ENCODE results near the gene WWC2.

The WWC2 gene

DNA sequence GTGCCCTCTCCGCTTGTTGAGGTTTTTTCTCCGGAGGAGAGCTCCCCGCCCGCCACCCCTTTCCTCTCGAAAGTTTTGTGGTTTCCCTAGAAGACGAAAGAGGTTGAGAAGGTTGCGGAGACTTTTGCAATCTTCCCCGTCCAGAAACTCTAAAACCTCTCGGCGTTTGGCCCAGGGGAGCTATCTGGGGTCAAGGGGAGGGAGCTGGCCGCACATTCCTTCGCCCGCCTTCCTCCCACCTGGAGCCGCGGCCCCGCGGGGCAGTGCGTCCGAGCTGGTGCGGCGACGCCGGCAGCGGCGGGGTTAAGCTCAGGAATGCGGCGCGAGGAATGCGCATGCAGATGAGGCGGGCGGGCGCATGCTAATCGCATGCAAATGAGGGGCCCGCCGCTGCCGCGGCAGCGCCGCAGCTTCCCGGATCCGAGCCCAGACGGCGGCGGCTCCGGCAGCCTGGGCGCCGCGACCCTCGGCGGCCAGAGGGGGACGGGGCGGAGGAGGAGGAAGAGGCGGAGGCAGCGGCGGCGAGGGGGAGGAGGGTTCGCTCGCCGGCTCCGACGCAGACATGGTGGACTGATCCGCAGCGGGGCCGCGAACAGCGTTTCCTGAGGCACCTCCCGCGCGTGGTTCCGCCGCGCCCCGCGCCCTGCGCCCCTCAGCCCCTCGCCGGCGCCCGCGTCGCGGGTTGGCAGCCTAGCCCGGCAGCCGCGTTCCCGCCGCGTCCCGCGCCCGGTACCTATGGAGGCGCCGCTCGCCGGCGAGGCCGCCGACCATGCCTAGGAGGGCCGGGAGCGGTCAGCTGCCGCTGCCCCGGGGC, at the start of gene WWC2:
TSS of gene WWC2 (plus strand) at position 535 of the 814 bp plus-strand sequence. CDS start at position 770, 235 bp downstream.
- DNase-seq, result peak; percentile 77

DNA sequence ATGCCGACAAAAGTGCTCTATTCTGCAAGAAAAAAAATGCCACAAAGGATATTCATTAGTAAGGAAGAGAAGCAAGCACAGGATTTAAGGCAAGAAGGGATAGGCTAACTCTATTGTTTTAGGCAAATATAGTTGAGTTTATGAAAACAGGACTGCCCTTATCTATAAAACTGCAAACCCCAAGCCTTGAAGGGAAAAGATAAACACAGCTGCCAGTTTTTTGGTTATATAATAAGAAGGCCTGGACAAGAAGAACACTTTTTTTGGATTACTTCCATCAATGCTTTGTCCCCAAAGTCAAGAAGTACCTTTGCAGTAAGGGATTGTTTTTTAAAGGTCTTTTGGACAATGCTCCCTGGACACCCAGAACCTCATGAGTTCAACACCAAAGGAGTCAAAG, 45.4 kb upstream of the WWC2 start:
- no peak for DNase-seq

DNA sequence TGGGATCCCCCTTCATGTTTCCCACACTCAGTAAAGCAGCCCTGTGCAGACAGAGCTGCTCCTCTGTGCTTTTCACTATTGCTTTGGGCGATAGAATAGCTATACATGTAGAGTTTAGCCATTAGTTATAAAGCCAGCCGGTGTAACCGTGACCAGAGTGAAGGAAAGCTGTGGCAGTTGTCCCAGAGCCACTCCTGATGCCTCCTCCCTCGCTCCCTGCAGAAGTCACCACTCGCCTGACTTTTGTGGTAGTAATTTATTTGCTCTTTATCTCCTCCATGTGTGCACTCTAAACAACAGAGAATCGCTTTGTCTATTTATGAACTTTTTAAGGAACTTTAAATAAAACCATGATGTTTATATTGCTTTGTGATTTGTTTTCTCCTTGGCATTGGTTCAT, 41.8 kb upstream of the WWC2 start:
- DNase-seq, result no peak

DNA sequence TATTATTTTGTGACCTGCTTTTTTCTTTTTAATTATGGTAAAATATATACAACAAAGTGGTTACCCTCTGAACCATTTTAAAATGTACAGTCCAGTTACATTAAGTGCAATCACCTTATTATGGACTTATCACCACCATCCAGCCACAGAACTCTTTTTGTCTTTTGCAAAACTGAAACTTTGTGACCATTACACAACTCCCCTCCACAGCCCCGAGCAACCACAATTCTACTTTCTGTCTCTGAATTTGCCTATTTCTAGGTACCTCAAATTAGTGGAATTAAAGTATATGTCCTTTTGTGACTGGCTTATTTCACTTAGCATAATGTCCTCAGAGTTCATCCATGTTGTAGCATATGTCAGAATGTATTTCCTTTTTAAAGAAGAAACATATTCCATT, 39.3 kb upstream of the WWC2 start:
- no peak for DNase-seq

DNA sequence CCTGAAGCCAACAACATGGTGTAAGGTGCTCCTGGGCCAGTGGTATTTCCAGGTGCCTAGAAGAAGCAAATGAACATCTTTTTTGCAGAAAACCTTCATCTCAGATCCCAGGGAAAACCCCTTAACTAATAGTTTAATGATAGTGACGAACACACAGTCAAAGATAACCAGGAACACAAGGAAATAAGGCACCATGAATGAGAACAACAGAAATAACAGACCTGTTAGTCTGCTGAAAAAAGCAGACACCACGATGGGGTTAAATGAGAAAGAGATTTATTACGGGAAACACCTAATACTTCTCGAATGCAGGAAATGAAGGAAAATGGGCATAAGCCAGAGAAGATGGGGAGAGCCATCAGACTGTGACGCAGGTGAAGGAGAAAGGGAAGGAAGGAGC, 30.6 kb upstream of the WWC2 start:
- no peak for DNase-seq

DNA sequence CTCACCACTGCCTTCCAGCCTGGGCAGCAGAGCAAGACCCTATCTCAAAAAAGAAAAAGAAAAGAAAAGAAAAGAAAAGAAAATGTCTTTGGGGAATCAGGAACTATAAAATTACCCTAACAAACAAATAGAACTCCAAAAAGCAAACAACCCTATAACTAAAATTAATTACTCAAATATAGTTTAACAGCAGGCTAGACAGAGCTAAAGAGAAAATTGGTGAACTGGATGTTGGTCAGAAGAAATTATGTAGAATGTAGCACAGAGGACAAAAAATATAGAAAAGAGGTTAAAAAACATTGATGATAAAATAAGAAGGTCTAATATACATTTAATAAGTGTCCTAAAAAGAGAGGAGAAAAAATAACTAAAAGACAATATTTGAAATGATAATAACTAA, 27.8 kb upstream of the WWC2 start:
- DNase-seq, result no peak

DNA sequence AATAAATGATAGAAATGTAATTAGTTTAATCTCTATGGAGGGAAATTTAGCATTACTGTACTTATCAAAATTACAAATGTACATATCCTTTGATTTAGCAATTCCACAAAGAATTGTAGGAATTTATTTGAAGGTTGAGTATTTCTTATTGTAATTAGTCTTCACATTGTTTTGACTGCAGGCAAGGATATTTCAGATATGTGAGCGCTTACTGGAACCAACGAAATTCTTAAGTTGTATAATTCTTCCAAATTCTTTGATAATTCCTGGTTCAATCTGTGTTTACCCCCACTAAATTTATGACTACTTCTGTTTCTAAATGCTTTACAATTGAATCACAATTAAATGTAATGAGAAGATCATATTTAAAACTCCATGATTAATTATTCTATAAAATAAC, 26.9 kb upstream of the WWC2 start:
- no peak for DNase-seq

DNA sequence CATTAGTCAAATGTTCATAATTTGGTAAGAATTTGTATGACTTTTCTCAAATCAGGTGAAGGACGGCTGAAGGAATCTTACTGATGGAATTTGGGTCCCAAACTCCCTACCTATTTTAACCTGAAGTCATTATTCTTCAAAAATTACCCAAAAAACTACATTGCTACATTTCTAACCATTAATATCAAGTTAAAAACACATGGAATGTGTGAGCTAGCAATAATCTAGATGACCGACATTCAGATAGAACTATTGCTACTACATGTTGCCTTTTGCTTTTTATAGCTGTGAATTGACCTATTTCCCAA, 25.3 kb upstream of the WWC2 start:
- no peak for DNase-seq

DNA sequence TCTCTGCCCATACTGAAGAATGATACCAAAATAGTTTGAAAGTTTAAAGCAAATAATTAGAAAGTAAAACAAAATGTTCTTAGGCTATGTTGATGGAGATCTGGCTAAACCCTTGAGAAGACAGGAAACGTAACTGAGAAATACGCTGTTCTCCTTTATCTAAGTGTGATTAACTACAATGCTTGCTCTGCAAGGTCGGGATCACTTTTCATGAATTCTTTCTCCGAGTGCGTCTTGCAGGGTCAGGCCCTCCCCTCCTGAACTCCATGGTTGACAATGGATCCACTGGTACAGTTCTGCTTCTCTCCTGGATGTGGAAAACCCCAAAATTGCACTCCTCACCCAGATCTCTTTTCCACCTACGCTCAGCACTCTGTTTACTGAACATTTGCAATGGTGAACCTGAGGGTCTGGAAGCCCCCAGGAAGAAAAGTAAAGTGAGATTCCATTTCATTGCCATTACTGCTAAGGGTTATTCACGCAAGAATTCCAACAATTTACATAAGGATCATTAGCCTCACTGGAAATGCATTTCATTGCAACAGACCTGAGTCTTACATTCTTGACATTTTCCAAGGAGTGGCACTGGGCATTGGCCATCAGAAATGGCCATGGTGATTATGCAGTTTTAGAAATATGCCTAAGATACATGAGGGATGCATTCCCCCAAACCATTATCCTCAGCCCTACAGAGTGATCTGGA, 24.6 kb upstream of the WWC2 start:
- DNase-seq, result no peak

DNA sequence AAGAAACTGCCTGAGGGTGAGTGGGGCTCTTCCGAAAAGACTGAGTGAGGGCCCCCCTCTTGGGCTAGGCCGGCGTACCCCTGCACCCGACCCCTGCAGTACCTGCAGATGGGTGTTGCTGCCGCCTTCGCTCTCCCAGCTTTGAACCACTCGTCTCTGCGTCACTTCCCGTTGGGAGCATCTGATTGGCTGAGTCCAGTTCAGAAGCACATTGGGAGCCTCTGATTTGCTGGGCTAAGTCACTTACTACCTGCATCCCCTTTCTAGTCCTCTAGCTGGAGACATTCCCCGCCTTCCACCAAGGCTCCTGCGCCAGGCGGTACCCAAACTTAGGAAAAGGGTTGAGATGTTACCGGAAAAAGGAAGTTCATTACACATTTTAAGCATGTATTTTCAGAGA, 20.4 kb upstream of the WWC2 start:
- DNase-seq, result no peak

DNA sequence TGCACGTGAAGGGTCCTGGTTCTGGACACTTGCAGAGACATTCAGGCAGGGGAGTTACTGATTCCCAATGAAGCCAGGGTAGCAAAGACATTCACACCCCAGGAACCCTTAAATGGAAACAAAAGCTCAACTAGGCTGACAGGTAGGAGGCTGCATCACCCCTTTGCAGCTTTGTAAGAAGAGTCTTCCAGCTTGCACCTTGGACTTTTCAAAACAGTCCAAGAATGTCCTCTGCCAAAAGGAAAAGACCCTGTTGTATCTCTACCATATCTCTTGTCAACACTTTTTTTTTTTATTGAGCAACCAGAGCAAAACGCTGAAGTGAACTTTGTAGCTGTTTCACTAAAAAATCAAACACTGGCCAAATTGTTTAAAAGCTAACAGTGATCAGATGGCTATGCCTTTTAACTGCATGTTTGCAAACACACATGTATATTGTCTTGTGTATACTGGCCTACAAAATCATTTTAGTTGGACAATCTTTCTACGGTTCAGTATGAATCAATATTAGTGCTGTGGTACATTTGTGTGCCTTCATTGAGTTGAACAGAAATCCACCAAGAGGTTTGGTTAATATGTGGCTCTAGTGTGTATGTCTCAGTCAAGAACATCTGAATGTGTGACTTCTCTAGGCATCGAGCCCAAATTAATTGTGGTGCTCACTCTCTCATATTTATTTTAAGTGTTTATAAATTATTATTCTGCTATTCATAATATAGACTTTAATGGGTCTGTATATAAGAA, 18.5 kb upstream of the WWC2 start:
- no peak for DNase-seq

DNA sequence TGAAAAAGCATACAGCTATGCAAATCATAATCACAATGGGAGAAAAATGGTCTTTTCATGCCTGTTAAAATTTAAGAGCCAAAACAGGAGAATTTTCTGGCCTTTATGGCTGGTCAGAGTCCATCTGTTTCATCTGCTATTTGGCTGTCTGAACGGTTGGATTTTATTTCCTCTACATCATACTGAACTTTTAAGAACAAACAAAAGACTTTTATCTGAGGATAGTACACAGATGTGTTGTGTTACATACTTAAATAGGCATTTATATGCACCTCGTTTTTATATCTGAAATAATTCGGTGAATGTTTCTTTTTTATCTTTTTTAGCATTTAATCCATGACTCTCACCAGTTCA, 18.0 kb upstream of the WWC2 start:
- no peak for DNase-seq

DNA sequence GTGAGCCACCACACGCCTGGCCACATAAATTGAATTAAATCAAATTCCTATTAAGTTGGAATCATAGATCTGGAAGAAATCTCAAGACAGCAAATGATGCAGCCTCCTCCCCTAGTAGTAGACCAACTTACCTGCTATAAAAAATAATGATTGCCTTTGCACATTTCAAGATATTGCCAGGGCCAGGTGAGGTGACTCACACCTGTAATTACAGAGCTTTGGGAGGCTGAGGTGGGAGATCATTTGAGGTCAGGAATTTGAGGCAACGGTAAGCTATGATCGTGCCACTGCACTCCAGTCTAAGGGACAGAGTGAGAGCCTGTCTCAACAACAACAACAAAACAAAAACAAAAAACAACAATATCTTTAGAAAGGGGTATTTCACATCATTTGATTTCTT, 17.0 kb upstream of the WWC2 start:
- DNase-seq, result no peak

DNA sequence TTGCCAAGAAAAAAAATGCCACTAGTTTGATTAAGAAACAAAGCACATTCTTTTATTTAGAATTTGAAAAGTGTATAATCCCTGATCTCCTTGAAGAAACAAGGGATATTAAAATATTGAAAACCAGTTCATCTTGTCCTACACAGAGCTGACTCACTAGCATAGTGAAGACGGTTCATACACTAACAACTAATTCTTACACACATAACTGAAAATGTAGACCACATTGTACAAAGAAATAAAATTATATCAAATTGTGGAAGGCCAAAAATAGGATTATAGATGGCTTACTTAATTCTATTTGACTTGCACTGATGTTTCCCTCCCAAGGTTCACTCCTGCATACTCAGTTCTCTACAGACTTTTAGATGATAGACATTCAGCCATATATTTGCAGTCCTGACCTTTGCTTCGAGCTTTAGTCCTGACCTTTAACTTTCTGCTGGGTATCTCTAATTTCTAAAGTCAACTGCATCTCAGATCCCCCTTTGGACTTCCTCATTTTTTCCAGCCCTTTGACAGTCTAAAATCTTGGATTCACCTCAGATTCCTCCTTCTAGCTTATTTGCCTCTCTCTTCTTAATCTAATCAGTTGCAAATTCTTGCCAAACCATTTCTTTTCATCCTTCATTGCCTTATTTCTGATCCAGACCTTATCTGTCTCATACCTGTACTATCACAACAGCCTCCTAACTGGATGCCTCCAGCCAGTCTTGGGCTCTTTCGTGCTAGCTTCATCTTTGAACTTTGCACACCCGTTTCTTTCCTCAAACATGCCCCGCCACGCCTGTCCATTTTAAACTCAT, 4.5 kb upstream of the WWC2 start:
- no peak for DNase-seq

DNA sequence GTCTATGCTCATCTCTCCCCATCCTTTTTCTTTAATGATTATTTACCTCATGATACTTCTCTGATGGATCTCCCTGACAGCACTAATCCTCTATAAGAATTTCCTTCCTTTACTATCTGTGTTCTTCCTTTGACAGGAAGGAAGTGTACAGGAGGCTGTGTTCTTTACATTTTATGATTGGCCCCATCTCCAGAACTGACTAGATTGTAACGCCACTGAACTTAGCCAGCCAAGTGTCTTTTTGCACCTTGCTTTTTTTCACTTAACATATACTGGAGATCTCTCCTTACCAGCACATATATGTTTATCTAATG, 3.9 kb upstream of the WWC2 start:
- DNase-seq, result no peak

DNA sequence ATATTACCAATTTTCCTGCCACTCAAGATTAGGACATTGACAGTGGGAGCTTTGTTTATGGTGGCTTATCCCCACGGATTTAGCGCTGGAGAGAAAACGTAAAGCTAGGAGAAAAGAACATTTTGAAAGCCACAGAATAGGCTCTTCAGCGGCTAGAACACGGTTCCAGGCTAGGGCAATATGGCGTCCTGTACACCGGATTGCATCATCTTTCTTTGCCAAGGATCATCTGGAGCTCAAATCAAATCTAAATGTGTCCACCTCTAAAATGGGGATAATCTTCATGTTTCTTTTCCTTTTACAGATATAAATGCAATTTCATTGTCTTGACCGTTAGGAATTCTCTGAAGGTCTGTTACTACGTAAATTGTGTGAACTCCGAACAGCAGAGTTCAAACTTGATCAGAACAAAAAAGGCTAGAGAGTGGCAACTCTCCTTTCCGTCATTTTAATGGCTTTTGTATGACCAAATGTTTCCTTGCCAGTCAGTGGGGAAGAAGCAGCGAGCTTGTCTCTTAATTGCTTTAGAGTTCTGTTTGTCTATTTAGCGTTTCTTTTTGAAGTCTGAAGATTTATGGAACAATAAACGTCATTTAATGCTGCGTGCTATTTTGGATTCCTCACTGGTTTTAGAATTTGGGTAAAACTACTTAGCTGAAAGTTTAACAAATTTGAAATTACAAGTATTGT, 2.6 kb upstream of the WWC2 start:
- no peak for DNase-seq

DNA sequence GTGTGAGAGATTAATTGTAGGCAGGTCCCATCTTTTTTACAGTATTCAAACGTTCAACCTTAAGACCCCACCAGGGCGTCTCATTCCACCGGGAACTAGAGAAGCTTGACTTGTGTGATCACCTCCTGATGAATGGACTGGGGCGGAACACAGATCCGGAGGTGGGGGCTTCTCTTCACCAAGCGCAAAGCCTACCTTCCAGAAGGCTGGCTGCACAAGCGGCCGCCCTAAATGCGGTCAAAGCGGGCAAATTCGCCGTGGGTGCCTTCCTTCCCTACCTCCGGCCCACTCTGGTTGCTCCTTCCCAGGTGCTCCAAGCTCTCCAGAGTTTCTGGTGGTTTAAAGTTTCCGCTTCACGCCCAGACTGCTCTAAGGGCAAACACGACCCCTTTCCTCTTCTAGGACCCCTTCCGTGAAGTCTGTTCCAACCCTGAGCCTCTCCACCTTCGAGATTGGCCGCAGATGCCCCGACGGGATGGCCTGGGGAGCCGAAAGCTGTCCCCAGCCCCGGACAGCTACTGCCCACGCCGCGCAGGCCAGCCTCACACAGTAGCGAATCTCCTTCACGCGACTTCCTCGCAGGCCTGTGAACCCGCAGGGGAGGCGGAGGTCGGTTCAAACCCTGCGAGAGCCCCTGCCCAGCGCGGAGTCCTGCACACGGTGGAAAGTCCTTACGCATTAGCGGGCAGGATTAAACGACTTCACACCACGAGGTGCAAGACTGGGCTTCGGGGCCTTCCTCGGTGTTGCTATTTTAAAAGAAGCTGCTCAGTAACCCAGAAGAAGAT, 1.6 kb upstream of the WWC2 start:
- peak; percentile 11 for DNase-seq

DNA sequence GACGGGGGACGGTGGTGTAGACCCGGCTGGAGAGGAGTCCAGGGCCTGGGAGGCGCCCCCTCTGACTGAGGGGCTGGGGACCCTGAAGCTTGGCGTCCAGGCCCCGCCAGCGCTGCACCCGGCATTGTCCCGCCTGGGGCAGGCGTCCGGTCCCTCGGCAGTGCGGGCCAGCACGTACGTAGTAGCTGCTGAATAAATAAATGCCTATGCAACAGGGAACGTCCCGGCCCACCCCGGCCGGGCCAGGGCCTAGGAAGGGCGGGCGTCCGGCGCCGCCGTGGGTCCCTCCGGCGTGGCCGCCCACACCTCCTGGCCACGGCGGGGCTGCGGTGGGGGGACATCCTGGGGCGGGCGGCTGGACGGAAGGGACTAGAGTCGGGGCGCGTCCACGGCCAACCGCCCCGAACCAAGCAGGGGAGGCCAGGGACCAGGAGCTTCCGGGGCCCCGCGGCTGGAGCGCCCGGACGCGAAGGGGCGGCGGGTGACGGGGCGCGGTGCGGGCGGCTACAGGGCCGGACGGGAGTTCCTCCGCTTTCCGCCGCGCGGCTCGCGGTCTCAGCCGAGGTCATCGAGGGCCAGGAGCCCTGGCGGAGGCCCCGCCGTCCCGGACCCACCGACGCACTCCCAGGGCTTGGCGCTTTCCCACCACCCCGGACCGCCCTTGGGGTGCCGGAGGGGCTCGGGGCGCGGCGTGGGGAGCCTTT, 886 bp upstream of the WWC2 start:
- DNase-seq, result peak; percentile 42

DNA sequence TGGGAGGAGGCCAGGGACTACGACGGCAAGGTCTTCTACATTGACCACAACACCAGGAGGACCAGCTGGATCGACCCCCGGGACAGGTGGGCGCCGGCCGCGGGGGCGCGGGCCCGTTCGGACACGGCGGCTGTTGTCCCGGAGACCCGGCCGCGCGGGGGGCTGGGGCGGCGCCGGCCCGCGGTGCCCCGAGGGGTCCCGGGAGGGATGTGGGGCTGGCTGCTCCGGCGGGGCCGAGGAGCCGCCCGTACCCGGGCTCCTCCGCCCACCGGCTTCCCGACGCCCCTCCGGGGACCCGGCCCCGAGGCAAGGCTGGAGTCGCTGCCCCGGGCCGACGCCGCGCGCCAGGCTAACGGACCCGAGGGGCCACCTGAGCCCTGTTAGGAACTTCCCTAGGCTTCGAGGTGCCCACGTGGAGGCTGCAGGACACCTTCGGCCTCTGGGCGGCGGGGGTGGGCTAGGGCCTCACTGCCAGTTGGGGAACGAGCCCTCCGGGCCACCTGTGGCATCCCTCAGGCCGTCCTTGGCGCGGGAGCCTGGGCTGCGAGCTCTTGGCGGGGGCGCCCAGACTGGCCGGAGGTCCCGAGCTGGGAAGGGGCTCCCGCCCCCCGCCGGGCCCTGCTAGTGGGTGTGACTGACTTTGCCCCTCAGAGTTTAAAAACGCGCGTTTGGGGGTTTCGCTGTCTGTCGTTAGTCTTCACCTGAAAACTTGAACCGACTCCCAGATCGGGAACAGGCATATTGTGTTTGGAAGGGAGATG, 660 bp downstream of the WWC2 start:
- DNase-seq, result peak; percentile 35

DNA sequence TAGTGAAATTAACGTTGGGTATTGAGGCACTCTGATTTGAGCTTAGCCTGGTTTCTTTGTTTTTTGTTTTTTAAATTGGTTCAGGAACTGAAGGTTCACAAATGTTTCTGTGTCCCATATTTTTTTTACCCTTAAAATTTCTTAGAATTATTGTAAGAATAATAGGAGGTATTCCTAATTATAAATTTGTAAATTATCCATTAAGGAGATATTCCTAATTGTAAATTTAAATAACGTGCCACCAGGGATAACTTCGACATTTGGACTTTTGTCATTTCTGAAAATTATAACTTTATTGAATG, 1.2 kb downstream of the WWC2 start:
- DNase-seq, result no peak

DNA sequence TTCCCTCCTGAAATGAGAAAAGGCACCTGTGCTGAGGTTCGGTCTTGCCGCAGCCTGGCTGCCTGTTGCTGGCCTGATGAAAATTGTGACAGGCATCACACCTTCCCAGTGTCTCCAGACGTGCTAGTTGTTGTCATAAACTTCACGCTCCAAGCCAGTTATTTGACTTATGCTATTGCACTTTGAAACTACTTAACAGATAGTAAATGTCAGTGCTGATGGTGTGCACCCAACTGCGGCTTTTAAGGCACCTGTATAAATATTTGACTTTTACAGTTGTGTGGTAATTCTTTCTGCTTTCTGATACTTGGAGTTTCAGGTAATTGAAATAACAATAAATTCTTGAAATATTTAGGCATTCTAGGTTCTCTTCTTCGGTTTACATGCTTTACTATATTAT, 1.8 kb downstream of the WWC2 start:
- no peak for DNase-seq

Measured in stimulated activated CD4-positive, alpha-beta T cell treated with anti-CD3 and anti-CD28 coated beads, Interleukin-15, amount 100 ng/mL, for 24 hours (primary cell).